ENCODE results near the gene TMEM235. TPM values are rescaled to one million over a fixed set of nuclear protein-coding genes. Genes with fewer than 3 reads are reported as not detected.

Gene TMEM235
- total RNA-seq, 1 experiment from 2014 or later: not detected

- Mint-ChIP-seq H3K4me3 (ENCODE audit: unreplicated experiment) (no peak overlapping the region), H3K27ac (ENCODE audit: low read depth, unreplicated experiment) (no peak overlapping the region), H3K4me1 (ENCODE audit: insufficient read depth, unreplicated experiment) (peaks cover 6% of the 10 kb centered on the region), H3K36me3 (ENCODE audit: insufficient read depth, unreplicated experiment) (no peaks in the 10 kb centered on the region), H3K27me3 (ENCODE audit: insufficient read depth, unreplicated experiment) (no peaks in the 10 kb centered on the region), H3K9me3 (ENCODE audit: unreplicated experiment) (no peaks in the 10 kb centered on the region)
- CTCF ChIA-PET: interaction anchor here (1.0 to 1.2 kb wide), 2 partner anchors 24 to 149 kb away, joined by 3 to 4 read pairs; no protein-coding TSS in a partner anchor
- TF ChIP-seq, protein P1, sequence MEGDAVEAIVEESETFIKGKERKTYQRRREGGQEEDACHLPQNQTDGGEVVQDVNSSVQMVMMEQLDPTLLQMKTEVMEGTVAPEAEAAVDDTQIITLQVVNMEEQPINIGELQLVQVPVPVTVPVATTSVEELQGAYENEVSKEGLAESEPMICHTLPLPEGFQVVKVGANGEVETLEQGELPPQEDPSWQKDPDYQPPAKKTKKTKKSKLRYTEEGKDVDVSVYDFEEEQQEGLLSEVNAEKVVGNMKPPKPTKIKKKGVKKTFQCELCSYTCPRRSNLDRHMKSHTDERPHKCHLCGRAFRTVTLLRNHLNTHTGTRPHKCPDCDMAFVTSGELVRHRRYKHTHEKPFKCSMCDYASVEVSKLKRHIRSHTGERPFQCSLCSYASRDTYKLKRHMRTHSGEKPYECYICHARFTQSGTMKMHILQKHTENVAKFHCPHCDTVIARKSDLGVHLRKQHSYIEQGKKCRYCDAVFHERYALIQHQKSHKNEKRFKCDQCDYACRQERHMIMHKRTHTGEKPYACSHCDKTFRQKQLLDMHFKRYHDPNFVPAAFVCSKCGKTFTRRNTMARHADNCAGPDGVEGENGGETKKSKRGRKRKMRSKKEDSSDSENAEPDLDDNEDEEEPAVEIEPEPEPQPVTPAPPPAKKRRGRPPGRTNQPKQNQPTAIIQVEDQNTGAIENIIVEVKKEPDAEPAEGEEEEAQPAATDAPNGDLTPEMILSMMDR (IDR thresholded peaks at IDR 0.05; ENCODE audit: unreplicated experiment): no peak
- POLR2A ChIA-PET: interaction anchor here (0.6 kb wide), 1 partner anchor 125 kb away, joined by 3 read pairs; no protein-coding TSS in a partner anchor
- intact Hi-C loops (cut with micrococcal nuclease): no loop called here
- BruUV-seq (replicated peaks): no TSS peak
- DNase-seq (ENCODE audit: unreplicated experiment): no peak
Measured at GRCh38 chr17:78273813-78274212, 42.4 kb downstream of the TMEM235 start.

GRCh38 chr17:78275355-78275754 lies 43.9 kb downstream of the TMEM235 start:
- ChIA-PET CTCF (no interaction called here), POLR2A (interaction anchor here (0.9 kb wide), 1 partner anchor 13 kb away, joined by 3 read pairs; no protein-coding TSS in a partner anchor)
- Mint-ChIP-seq H3K36me3 (ENCODE audit: insufficient read depth, unreplicated experiment) (no peaks in the 10 kb centered on the region), H3K4me1 (ENCODE audit: insufficient read depth, unreplicated experiment) (peaks cover 6% of the 10 kb centered on the region), H3K27ac (ENCODE audit: low read depth, unreplicated experiment) (no peak overlapping the region), H3K27me3 (ENCODE audit: insufficient read depth, unreplicated experiment) (no peaks in the 10 kb centered on the region), H3K4me3 (ENCODE audit: unreplicated experiment) (no peak overlapping the region), H3K9me3 (ENCODE audit: unreplicated experiment) (no peaks in the 10 kb centered on the region)
- no peak for DNase-seq (ENCODE audit: unreplicated experiment)
- intact Hi-C loops (cut with micrococcal nuclease): no loop called here
- TF ChIP-seq, protein P1 (IDR thresholded peaks at IDR 0.05; ENCODE audit: unreplicated experiment): no peak
- BruUV-seq (replicated peaks): no TSS peak

DNA sequence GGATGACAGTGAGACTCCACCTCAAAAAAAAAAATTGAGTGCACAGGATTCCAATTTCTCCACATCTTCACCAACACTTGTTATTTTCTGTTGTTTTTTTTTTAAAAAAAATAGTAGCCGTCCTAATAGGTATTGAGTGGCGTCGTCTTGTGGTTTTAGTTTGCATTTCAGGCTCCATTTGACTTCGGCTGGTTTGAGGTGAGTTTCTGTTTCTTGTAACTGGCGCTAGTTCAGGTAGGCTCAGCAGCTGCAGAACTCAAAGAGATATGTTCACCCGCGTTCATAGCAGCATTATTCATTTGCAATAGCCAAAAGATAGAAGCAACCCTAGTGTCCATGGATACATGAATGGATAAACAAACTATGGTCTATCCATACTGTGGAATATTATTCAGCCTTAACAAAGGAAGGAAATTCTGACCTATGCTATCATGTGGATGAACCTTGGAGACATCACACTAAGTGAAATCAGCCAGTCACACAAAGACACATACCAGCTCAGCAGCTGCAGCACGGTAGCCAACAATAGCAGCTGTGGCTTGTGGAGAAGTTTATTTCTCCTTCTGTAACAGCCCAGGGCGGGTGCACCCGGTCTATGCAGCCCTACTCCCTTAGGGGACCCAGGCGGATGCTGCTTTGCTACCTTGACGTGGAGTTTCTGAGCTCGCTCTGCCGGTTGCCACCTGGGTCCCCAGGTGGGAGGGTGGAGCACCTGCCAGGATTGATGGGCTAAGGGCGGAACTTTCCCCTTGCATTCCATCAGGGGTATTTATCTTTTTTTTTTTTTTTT lies 44.9 kb downstream of the TMEM235 start:
- no peak for DNase-seq (ENCODE audit: unreplicated experiment)
- peaks cover 6% of the 10 kb centered on the region for H3K4me1 Mint-ChIP-seq (ENCODE audit: insufficient read depth, unreplicated experiment)
- no peaks in the 10 kb centered on the region for H3K27me3 Mint-ChIP-seq (ENCODE audit: insufficient read depth, unreplicated experiment)
- ChIA-PET CTCF (interaction anchor here (0.6 kb wide), 1 partner anchor 80 kb away, joined by 3 read pairs; no protein-coding TSS in a partner anchor), POLR2A (interaction anchor here (0.7 kb wide), 1 partner anchor 235 kb away, joined by 6 read pairs; no protein-coding TSS in a partner anchor)
- TF ChIP-seq, protein P1 (IDR thresholded peaks at IDR 0.05; ENCODE audit: unreplicated experiment): no peak
- intact Hi-C loops (cut with micrococcal nuclease): no loop called here
- H3K36me3 Mint-ChIP-seq (ENCODE audit: insufficient read depth, unreplicated experiment): no peaks in the 10 kb centered on the region
- H3K27ac Mint-ChIP-seq (ENCODE audit: low read depth, unreplicated experiment): no peak overlapping the region
- BruUV-seq (replicated peaks): no TSS peak
- no peaks in the 10 kb centered on the region for H3K9me3 Mint-ChIP-seq (ENCODE audit: unreplicated experiment)
- H3K4me3 Mint-ChIP-seq (ENCODE audit: unreplicated experiment): no peak overlapping the region

- ChIA-PET CTCF (interaction anchor here (0.5 kb wide), 1 partner anchor 102 kb away, joined by 3 read pairs; no protein-coding TSS in a partner anchor), POLR2A (interaction anchor here (1.0 kb wide), 1 partner anchor 146 kb away, joined by 3 read pairs; no protein-coding TSS in a partner anchor)
- Mint-ChIP-seq H3K4me3 (ENCODE audit: unreplicated experiment) (no peak overlapping the region), H3K27ac (ENCODE audit: low read depth, unreplicated experiment) (no peak overlapping the region), H3K4me1 (ENCODE audit: insufficient read depth, unreplicated experiment) (no peaks in the 10 kb centered on the region), H3K9me3 (ENCODE audit: unreplicated experiment) (no peaks in the 10 kb centered on the region), H3K27me3 (ENCODE audit: insufficient read depth, unreplicated experiment) (no peaks in the 10 kb centered on the region), H3K36me3 (ENCODE audit: insufficient read depth, unreplicated experiment) (no peaks in the 10 kb centered on the region)
- DNase-seq (ENCODE audit: unreplicated experiment): no peak
- TF ChIP-seq, protein P1 (IDR thresholded peaks at IDR 0.05; ENCODE audit: unreplicated experiment): no peak
- intact Hi-C loops (cut with micrococcal nuclease): no loop called here
- no TSS peak for BruUV-seq (replicated peaks)
Measured at GRCh38 chr17:78278139-78278741, 46.8 kb downstream of the TMEM235 start.
